Measurements from ENCODE around the gene BCAS3.

DNA sequence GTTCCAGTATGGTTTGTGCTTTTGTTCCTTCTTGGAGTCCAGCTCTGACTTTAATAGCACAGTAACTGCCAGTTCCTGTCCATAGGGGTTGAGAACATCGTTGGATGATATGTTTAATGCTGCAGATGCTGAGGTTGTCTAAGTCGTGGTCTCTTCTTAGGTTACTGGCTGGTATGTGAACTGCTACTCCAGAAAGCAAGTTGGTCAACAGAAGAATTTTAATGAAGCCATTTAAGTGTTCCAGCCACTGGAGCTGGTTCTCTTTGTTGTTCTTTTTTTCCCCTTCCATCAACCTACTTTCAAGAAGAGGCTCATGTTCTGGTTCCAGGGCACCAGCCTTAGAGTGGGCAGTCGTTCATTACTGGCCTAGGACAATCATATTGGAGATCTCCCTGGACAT lies 581.7 kb downstream of the BCAS3 start:
- no peak for TF ChIP-seq CREB1 (IDR thresholded peaks at IDR 0.05; ENCODE audit: low read depth)
- no peak for TF ChIP-seq CEBPB (IDR thresholded peaks at IDR 0.05)
- TF ChIP-seq, protein P1, sequence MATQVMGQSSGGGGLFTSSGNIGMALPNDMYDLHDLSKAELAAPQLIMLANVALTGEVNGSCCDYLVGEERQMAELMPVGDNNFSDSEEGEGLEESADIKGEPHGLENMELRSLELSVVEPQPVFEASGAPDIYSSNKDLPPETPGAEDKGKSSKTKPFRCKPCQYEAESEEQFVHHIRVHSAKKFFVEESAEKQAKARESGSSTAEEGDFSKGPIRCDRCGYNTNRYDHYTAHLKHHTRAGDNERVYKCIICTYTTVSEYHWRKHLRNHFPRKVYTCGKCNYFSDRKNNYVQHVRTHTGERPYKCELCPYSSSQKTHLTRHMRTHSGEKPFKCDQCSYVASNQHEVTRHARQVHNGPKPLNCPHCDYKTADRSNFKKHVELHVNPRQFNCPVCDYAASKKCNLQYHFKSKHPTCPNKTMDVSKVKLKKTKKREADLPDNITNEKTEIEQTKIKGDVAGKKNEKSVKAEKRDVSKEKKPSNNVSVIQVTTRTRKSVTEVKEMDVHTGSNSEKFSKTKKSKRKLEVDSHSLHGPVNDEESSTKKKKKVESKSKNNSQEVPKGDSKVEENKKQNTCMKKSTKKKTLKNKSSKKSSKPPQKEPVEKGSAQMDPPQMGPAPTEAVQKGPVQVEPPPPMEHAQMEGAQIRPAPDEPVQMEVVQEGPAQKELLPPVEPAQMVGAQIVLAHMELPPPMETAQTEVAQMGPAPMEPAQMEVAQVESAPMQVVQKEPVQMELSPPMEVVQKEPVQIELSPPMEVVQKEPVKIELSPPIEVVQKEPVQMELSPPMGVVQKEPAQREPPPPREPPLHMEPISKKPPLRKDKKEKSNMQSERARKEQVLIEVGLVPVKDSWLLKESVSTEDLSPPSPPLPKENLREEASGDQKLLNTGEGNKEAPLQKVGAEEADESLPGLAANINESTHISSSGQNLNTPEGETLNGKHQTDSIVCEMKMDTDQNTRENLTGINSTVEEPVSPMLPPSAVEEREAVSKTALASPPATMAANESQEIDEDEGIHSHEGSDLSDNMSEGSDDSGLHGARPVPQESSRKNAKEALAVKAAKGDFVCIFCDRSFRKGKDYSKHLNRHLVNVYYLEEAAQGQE (IDR thresholded peaks at IDR 0.05; ENCODE audit: low read depth) = no peak
- no peak for TF ChIP-seq TAF1 (IDR thresholded peaks at IDR 0.05; ENCODE audit: low read depth)
- no peak for TF ChIP-seq TCF12 (IDR thresholded peaks at IDR 0.05; ENCODE audit: low read depth)
- TF ChIP-seq, protein P2, sequence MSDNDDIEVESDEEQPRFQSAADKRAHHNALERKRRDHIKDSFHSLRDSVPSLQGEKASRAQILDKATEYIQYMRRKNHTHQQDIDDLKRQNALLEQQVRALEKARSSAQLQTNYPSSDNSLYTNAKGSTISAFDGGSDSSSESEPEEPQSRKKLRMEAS (IDR thresholded peaks at IDR 0.05) = no peak
- TF ChIP-seq, protein P3, sequence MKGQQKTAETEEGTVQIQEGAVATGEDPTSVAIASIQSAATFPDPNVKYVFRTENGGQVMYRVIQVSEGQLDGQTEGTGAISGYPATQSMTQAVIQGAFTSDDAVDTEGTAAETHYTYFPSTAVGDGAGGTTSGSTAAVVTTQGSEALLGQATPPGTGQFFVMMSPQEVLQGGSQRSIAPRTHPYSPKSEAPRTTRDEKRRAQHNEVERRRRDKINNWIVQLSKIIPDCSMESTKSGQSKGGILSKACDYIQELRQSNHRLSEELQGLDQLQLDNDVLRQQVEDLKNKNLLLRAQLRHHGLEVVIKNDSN (IDR thresholded peaks at IDR 0.05) = no peak

All from Ishikawa (cell line).